Neural cell (in vitro differentiated cells): Measurements from ENCODE around the gene PID1. TPM values are rescaled to one million over a fixed set of nuclear protein-coding genes. Genes with fewer than 3 reads are reported as not detected.

ENCODE experiments used
- H2AFZ ChIP-seq: fragments of 200-600, 300-800 bp; sonication (generic), shearing (Covaris generic); 2 replicates; pipeline ENCODE4 v1.6.0; 2014; ENCODE audit warnings: low read depth, mild to moderate bottlenecking, antibody characterized with exemption, low read length, moderate library complexity
- H3F3A ChIP-seq: fragments of 200-600 bp; shearing (Covaris generic); 2 replicates; pipeline ENCODE4 v1.6.1; 2016; ENCODE audit warnings: mild to moderate bottlenecking, moderate library complexity, mixed read lengths, antibody characterized with exemption, low read length; ENCODE audit not compliant: insufficient read depth, poor library complexity, severe bottlenecking
- H3K27ac ChIP-seq: fragments of 200-600, 300-800 bp; sonication (generic), shearing (Covaris generic); 2 replicates; pipeline ENCODE4 v1.5.1; 2014; ENCODE audit warnings: mild to moderate bottlenecking, low read length, moderate library complexity
- H3K27me3 ChIP-seq: fragments of 300-800, 200-600 bp; sonication (generic), shearing (Covaris generic); 2 replicates; pipeline ENCODE4 v1.6.0; 2014; ENCODE audit warnings: mild to moderate bottlenecking, low read depth, low read length, moderate library complexity; ENCODE audit not compliant: insufficient read depth
- H3K36me3 ChIP-seq: fragments of 300-800, 200-600 bp; sonication (generic), shearing (Covaris generic); 2 replicates; pipeline ENCODE4 v1.5.1; 2014; ENCODE audit warnings: mild to moderate bottlenecking, antibody characterized with exemption, low read length, moderate library complexity; ENCODE audit not compliant: insufficient read depth
- H3K4me2 ChIP-seq: fragments of 300-800, 200-600 bp; sonication (generic), shearing (Covaris generic); 2 replicates; pipeline ENCODE4 v1.6.0; 2014; ENCODE audit warnings: mild to moderate bottlenecking, low read length
- H3K4me3 ChIP-seq: fragments of 300-800, 200-600 bp; sonication (generic), shearing (Covaris generic); 2 replicates; pipeline ENCODE4 v1.5.1; 2014; ENCODE audit warnings: mild to moderate bottlenecking, low read length, moderate library complexity
- H3K79me2 ChIP-seq: fragments of 200-600 bp; shearing (Covaris generic); replicated peaks from 2 replicates; pipeline ENCODE4 v1.6.0; 2014; ENCODE audit warnings: mild to moderate bottlenecking, low read length, moderate library complexity; ENCODE audit not compliant: insufficient read depth
- H3K9ac ChIP-seq: fragments of 300-800, 200-600 bp; sonication (generic), shearing (Covaris generic); 2 replicates; pipeline ENCODE4 v1.6.1; 2016; ENCODE audit warnings: mild to moderate bottlenecking, low read length, mixed read lengths
- H3K9me2 ChIP-seq: fragments of 200-600 bp; shearing (Covaris generic); 2 replicates; pipeline ENCODE4 v1.6.1; 2016; ENCODE audit warnings: mild to moderate bottlenecking, low read length, mixed read lengths; ENCODE audit not compliant: insufficient read depth
- H3K9me3 ChIP-seq: fragments of 200-600, 300-800 bp; sonication (generic), shearing (Covaris generic); 2 replicates; pipeline ENCODE4 v1.6.1; 2016; ENCODE audit warnings: mild to moderate bottlenecking, mixed run types, low read length, moderate library complexity, mixed read lengths
- H4K20me1 ChIP-seq: fragments of 200-600 bp; shearing (Covaris generic); 2 replicates; pipeline ENCODE4 v1.6.1; 2016; ENCODE audit warnings: mild to moderate bottlenecking, mixed run types; ENCODE audit not compliant: insufficient read depth
- EP300 ChIP-seq: fragments of 450-650 bp; conservative IDR thresholded peaks from 2 replicates; pipeline ENCODE4 v1.6.1; 2014; ENCODE audit warnings: antibody characterized with exemption, mild to moderate bottlenecking, moderate library complexity; ENCODE audit not compliant: poor library complexity, severe bottlenecking
- EZH2 ChIP-seq: fragments of 200-600, 300-800 bp; shearing (Covaris generic), sonication (generic); IDR thresholded peaks from 2 replicates; pipeline ENCODE4 v1.6.1; 2014; ENCODE audit warnings: antibody characterized with exemption, low read length, borderline replicate concordance, mild to moderate bottlenecking; ENCODE audit not compliant: insufficient read depth, poor library complexity, severe bottlenecking
- MXI1 ChIP-seq: fragments of 450-650 bp; conservative IDR thresholded peaks from 2 replicates; pipeline ENCODE4 v1.6.1; 2014; ENCODE audit warnings: antibody characterized with exemption, mild to moderate bottlenecking; ENCODE audit not compliant: poor library complexity, severe bottlenecking
- POLR2AphosphoS5 ChIP-seq: IDR thresholded peaks from 2 replicates; pipeline ENCODE4 v1.6.1; 2012
- RAD21 ChIP-seq: fragments of 450-650 bp; conservative IDR thresholded peaks from 2 replicates; pipeline ENCODE4 v1.6.1; 2014; ENCODE audit warnings: antibody characterized with exemption, mild to moderate bottlenecking, moderate library complexity
- SMC3 ChIP-seq: fragments of 450-650 bp; conservative IDR thresholded peaks from 2 replicates; pipeline ENCODE4 v1.6.1; 2014; ENCODE audit warnings: antibody characterized with exemption, mild to moderate bottlenecking, moderate library complexity; ENCODE audit not compliant: poor library complexity
- TAF1 ChIP-seq: IDR thresholded peaks from 2 replicates; pipeline ENCODE4 v1.6.1; 2012; ENCODE audit warnings: low read depth
- polyA plus RNA-seq: library from polyadenylated mRNA; depleted of rRNA; stranded (reverse); fragments of >200 nt; gene quantifications from 2 replicates; pipeline ENCODE4 v1.2.3, GENCODE V29; 2014
- TF ChIP-seq, protein P1 (sequence below): IDR thresholded peaks from 2 replicates; pipeline ENCODE4 v1.6.1; 2012; ENCODE audit warnings: borderline replicate concordance
- TF ChIP-seq, protein P2 (sequence below): fragments of 450-650 bp; IDR thresholded peaks from 2 replicates; pipeline ENCODE4 v1.5.1; 2014; ENCODE audit warnings: antibody characterized with exemption, mild to moderate bottlenecking, moderate library complexity; ENCODE audit not compliant: poor library complexity, severe bottlenecking

The PID1 gene
- polyA plus RNA-seq, 1 donor from 2014 or later = 11.0 TPM

DNA sequence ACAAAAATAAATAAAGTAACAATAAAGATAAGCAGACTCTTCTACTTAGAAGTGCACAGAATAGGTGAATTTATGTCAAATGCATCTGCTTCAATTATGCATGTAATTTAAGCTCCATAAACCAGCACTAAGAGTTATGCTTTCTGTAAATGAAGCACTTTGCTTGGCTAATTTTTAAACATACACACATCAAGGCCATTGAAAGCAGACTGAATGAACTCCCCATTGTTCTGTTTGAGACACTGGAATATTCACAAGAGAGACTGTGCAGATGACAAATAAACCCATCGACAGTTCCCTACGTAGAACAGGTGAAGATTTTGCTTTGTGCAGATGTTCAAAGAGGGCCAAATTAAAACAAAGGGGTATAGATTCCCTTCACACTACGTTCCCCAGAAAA, 133.4 kb downstream of the PID1 start:
- H3K79me2 ChIP-seq = no peaks in the 10 kb centered on the region
- H3K9me3 ChIP-seq = no peaks in the 10 kb centered on the region
- H3K27me3 ChIP-seq = no peaks in the 10 kb centered on the region
- H3K9ac ChIP-seq = peak overlapping the region; percentile 29
- peak overlapping the region; percentile 11 for H2AFZ ChIP-seq
- no peaks in the 10 kb centered on the region for H4K20me1 ChIP-seq
- peak overlapping the region; percentile 72 for H3K27ac ChIP-seq
- no peak overlapping the region for H3K4me3 ChIP-seq
- TF ChIP-seq, protein P1, sequence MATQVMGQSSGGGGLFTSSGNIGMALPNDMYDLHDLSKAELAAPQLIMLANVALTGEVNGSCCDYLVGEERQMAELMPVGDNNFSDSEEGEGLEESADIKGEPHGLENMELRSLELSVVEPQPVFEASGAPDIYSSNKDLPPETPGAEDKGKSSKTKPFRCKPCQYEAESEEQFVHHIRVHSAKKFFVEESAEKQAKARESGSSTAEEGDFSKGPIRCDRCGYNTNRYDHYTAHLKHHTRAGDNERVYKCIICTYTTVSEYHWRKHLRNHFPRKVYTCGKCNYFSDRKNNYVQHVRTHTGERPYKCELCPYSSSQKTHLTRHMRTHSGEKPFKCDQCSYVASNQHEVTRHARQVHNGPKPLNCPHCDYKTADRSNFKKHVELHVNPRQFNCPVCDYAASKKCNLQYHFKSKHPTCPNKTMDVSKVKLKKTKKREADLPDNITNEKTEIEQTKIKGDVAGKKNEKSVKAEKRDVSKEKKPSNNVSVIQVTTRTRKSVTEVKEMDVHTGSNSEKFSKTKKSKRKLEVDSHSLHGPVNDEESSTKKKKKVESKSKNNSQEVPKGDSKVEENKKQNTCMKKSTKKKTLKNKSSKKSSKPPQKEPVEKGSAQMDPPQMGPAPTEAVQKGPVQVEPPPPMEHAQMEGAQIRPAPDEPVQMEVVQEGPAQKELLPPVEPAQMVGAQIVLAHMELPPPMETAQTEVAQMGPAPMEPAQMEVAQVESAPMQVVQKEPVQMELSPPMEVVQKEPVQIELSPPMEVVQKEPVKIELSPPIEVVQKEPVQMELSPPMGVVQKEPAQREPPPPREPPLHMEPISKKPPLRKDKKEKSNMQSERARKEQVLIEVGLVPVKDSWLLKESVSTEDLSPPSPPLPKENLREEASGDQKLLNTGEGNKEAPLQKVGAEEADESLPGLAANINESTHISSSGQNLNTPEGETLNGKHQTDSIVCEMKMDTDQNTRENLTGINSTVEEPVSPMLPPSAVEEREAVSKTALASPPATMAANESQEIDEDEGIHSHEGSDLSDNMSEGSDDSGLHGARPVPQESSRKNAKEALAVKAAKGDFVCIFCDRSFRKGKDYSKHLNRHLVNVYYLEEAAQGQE = no peak
- no peak for TF ChIP-seq POLR2AphosphoS5
- no peak for TF ChIP-seq RAD21
- TF ChIP-seq EZH2 = no peak
- no peak for TF ChIP-seq EP300
- TF ChIP-seq MXI1 = no peak
- TF ChIP-seq SMC3 = no peak
- TF ChIP-seq TAF1 = no peak
- TF ChIP-seq, protein P2, sequence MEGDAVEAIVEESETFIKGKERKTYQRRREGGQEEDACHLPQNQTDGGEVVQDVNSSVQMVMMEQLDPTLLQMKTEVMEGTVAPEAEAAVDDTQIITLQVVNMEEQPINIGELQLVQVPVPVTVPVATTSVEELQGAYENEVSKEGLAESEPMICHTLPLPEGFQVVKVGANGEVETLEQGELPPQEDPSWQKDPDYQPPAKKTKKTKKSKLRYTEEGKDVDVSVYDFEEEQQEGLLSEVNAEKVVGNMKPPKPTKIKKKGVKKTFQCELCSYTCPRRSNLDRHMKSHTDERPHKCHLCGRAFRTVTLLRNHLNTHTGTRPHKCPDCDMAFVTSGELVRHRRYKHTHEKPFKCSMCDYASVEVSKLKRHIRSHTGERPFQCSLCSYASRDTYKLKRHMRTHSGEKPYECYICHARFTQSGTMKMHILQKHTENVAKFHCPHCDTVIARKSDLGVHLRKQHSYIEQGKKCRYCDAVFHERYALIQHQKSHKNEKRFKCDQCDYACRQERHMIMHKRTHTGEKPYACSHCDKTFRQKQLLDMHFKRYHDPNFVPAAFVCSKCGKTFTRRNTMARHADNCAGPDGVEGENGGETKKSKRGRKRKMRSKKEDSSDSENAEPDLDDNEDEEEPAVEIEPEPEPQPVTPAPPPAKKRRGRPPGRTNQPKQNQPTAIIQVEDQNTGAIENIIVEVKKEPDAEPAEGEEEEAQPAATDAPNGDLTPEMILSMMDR = no peak
- H3K36me3 ChIP-seq = no peaks in the 10 kb centered on the region
- H3K4me2 ChIP-seq = no peak overlapping the region
- H3K9me2 ChIP-seq = no peaks in the 10 kb centered on the region
- peaks cover 5% of the 10 kb centered on the region for H3F3A ChIP-seq

DNA sequence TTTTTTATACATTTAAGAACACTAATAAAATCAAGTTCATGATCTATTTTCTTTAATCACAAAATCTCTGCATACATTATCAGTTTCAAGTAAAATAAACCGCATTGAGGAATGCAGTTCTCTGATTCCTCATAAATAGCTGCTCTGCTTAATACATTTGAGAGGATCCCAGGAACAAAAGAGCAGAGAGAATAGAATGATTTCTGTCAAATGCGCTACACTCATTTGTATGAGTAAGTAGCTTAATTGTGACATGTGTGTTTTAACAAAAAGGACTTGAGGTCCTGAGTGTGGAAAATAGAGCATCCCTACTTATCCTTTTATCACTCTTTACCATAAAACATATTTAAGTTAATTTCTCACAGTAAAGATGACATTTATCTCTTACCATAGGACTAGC, 134.0 kb downstream of the PID1 start:
- no peaks in the 10 kb centered on the region for H4K20me1 ChIP-seq
- no peaks in the 10 kb centered on the region for H3K27me3 ChIP-seq
- peak overlapping the region; percentile 10 for H3K4me2 ChIP-seq
- H3K9me3 ChIP-seq = no peaks in the 10 kb centered on the region
- TF ChIP-seq POLR2AphosphoS5 (no peak), TAF1 (no peak), EZH2 (no peak), EP300 (no peak), RAD21 (no peak), SMC3 (no peak)
- TF ChIP-seq, protein P1 = no peak
- TF ChIP-seq, protein P2 = no peak
- peak overlapping the region; percentile 11 for H2AFZ ChIP-seq
- peak overlapping the region; percentile 29 for H3K9ac ChIP-seq
- H3K79me2 ChIP-seq = no peaks in the 10 kb centered on the region
- H3K27ac ChIP-seq = peak overlapping the region; percentile 72
- no peaks in the 10 kb centered on the region for H3K36me3 ChIP-seq
- no peaks in the 10 kb centered on the region for H3K9me2 ChIP-seq
- peak overlapping the region; percentile 22 for H3K4me3 ChIP-seq
- H3F3A ChIP-seq = peaks cover 5% of the 10 kb centered on the region
